IMR-90 (cell line): ENCODE data around the gene EVL. TPM values are rescaled to one million over a fixed set of nuclear protein-coding genes. Genes with fewer than 3 reads are reported as not detected.
A peak's percentile ranks its signal among the peaks of the same experiment; 100 is the strongest.

Experiments used
- ATAC-seq: fragments of 200-7000 bp; cut with Tn5 transposase; 2 replicates; pipeline ENCODE4 v1.9.1; 2020; ENCODE audit warnings: low read depth, mild to moderate bottlenecking, moderate library complexity
- BruUV-seq: library from RNA; stranded (reverse); fragments of 400-500 nt; replicated peaks from 2 replicates; lab custom pipeline; 2021; lab: Mats Ljungman, UMichigan
- CTCF ChIA-PET: fragments of 300-600 bp; formaldehyde crosslinking; extraction: SDS; loops from one replicate; lab custom pipeline; 2021; ENCODE audit warnings: antibody characterized with exemption; lab: Yijun Ruan, JAX
- POLR2A ChIA-PET: fragments of 300-600 bp; sonication (Branson Sonifier 250); formaldehyde crosslinking; loops from one replicate; lab custom pipeline; 2022; ENCODE audit warnings: antibody characterized with exemption; ENCODE audit not compliant: unreplicated experiment; lab: Charles Lee
- DNase-seq: peaks from one replicate; pipeline ENCODE4 v3.0.0; 2013
- H2AFZ ChIP-seq: replicated peaks from 2 replicates; pipeline ENCODE3; 2013; ENCODE audit warnings: low read length, mild to moderate bottlenecking; ENCODE audit not compliant: poor library complexity
- H2AK5ac ChIP-seq: 2 replicates; pipeline ENCODE4 v1.6.1; 2013; ENCODE audit warnings: low read depth, low read length, inconsistent platforms
- H2AK9ac ChIP-seq: replicated peaks from 2 replicates; pipeline ENCODE3; 2013; ENCODE audit warnings: mild to moderate bottlenecking, low read depth, low read length, moderate library complexity; ENCODE audit not compliant: poor library complexity
- H2BK120ac ChIP-seq: 2 replicates; pipeline ENCODE4 v1.6.1; 2013; ENCODE audit warnings: low read depth, low read length, inconsistent platforms
- H2BK15ac ChIP-seq: 3 replicates; pipeline ENCODE4 v1.6.1; 2013; ENCODE audit warnings: low read depth, low read length, inconsistent platforms
- H2BK20ac ChIP-seq: 2 replicates; pipeline ENCODE4 v1.6.1; 2013; ENCODE audit warnings: low read depth, mild to moderate bottlenecking, inconsistent platforms, low read length, moderate library complexity
- H2BK5ac ChIP-seq: 2 replicates; pipeline ENCODE4 v1.6.1; 2013; ENCODE audit warnings: mild to moderate bottlenecking, low read depth, low read length, inconsistent platforms; ENCODE audit not compliant: poor library complexity, severe bottlenecking
- H3K14ac ChIP-seq: replicated peaks from 2 replicates; pipeline ENCODE4 v1.6.1; 2013; ENCODE audit warnings: low read depth, low read length, inconsistent platforms
- H3K18ac ChIP-seq: 2 replicates; pipeline ENCODE4 v1.6.1; 2013; ENCODE audit warnings: low read depth, low read length, control low read depth
- H3K23ac ChIP-seq: 2 replicates; pipeline ENCODE4 v1.6.1; 2013; ENCODE audit warnings: low read depth, low read length, inconsistent platforms
- H3K27ac ChIP-seq: 2 replicates; pipeline ENCODE4 v1.5.1; 2013; ENCODE audit warnings: mild to moderate bottlenecking, control low read depth, low read length; ENCODE audit not compliant: insufficient read depth
- H3K27me3 ChIP-seq: 2 replicates; pipeline ENCODE4 v1.6.1; 2013; ENCODE audit warnings: low read length; ENCODE audit not compliant: control insufficient read depth, insufficient read depth
- H3K36me3 ChIP-seq: 2 replicates; pipeline ENCODE4 v1.6.1; 2013; ENCODE audit warnings: low read length, mixed read lengths; ENCODE audit not compliant: control insufficient read depth, insufficient read depth
- H3K4ac ChIP-seq: 2 replicates; pipeline ENCODE4 v1.6.1; 2013; ENCODE audit warnings: low read depth, low read length, inconsistent platforms
- H3K4me1 ChIP-seq: 2 replicates; pipeline ENCODE4 v1.6.1; 2013; ENCODE audit warnings: low read length, mixed read lengths; ENCODE audit not compliant: control insufficient read depth, insufficient read depth
- H3K4me2 ChIP-seq: 2 replicates; pipeline ENCODE4 v1.6.1; 2013; ENCODE audit warnings: low read depth, mild to moderate bottlenecking, control low read depth, low read length, moderate library complexity
- H3K4me3 ChIP-seq: 2 replicates; pipeline ENCODE4 v1.5.1; 2013; ENCODE audit warnings: low read depth, mild to moderate bottlenecking, control low read depth, low read length, moderate library complexity; ENCODE audit not compliant: insufficient read depth
- H3K56ac ChIP-seq: 2 replicates; pipeline ENCODE4 v1.6.1; 2013; ENCODE audit warnings: low read length, inconsistent platforms; ENCODE audit not compliant: insufficient read depth; ENCODE audit errors: extremely low read depth
- H3K79me1 ChIP-seq, 2 experiments: 2 replicates each; pipeline ENCODE4 v1.6.1; 2013; ENCODE audit warnings: low read length in 2 of 2, inconsistent platforms in 1 of 2, low read depth in 1 of 2
- H3K9ac ChIP-seq: 2 replicates; pipeline ENCODE4 v1.6.1; 2013; ENCODE audit warnings: low read depth, low read length, control low read depth
- H3K9me1 ChIP-seq: 2 replicates; pipeline ENCODE4 v1.6.1; 2013; ENCODE audit warnings: low read length, inconsistent platforms; ENCODE audit not compliant: insufficient read depth
- H3K9me3 ChIP-seq: 2 replicates; pipeline ENCODE4 v1.6.1; 2013; ENCODE audit warnings: low read length; ENCODE audit not compliant: control insufficient read depth, insufficient read depth
- H4K20me1 ChIP-seq: 2 replicates; pipeline ENCODE4 v1.6.1; 2013; ENCODE audit warnings: low read length, inconsistent platforms; ENCODE audit not compliant: insufficient read depth
- H4K5ac ChIP-seq: 2 replicates; pipeline ENCODE4 v1.6.1; 2013; ENCODE audit warnings: mild to moderate bottlenecking, low read depth, low read length, control low read depth
- H4K8ac ChIP-seq, 2 experiments: 2 replicates each; pipeline ENCODE4 v1.6.1; 2013; ENCODE audit warnings: low read depth in 2 of 2, low read length in 2 of 2, control low read depth in 1 of 2, inconsistent platforms in 1 of 2
- H4K91ac ChIP-seq: 2 replicates; pipeline ENCODE4 v1.6.1; 2013; ENCODE audit warnings: low read depth, low read length, inconsistent platforms; ENCODE audit not compliant: insufficient read depth
- CEBPB ChIP-seq: IDR thresholded peaks from 2 replicates; pipeline ENCODE4 v1.6.1; 2012; ENCODE audit warnings: low read depth, low read length, improper control_type of control experiment
- CHD1 ChIP-seq: IDR thresholded peaks from 2 replicates; pipeline ENCODE4 v1.6.1; 2012; ENCODE audit warnings: low read depth, low read length, improper control_type of control experiment
- FOS ChIP-seq: fragments of 150-350 bp; IDR thresholded peaks from 2 replicates; pipeline ENCODE4 v1.6.1; 2016; ENCODE audit warnings: low read depth, low read length
- MAZ ChIP-seq: IDR thresholded peaks from 2 replicates; pipeline ENCODE4 v1.6.1; 2012; ENCODE audit warnings: low read depth, mild to moderate bottlenecking, low read length, improper control_type of control experiment, moderate library complexity, borderline replicate concordance
- MXI1 ChIP-seq: IDR thresholded peaks from 2 replicates; pipeline ENCODE4 v1.6.1; 2012; ENCODE audit warnings: low read depth, mild to moderate bottlenecking, low read length, moderate library complexity, borderline replicate concordance
- RFX5 ChIP-seq: IDR thresholded peaks from 2 replicates; pipeline ENCODE4 v1.8.0; 2012; ENCODE audit warnings: low read depth, mild to moderate bottlenecking, low read length, moderate library complexity
- SMC3 ChIP-seq: fragments of 150-350 bp; IDR thresholded peaks from 2 replicates; pipeline ENCODE4 v1.6.1; 2016; ENCODE audit warnings: low read depth, mild to moderate bottlenecking, antibody characterized with exemption, low read length, moderate library complexity
- WGBS, 2 experiments: methylation state at CpG; one replicate each; pipeline versions ENCODE4 v1.1.5 to v1.1.7; 2013; ENCODE audit warnings: missing lambda C conversion rate in 2 of 2; ENCODE audit not compliant: insufficient read length in 1 of 2; ENCODE audit errors: extremely low coverage in 2 of 2; 5-methylcytosine and 5-hydroxymethylcytosine counted together
- dilution Hi-C: fragments of 300-500 bp; cut with HindIII; formaldehyde crosslinking; loops from one replicate; pipeline ENCODE4 v1.14.3; 2018; ENCODE audit warnings: low sequenced_read_pairs; ENCODE audit not compliant: unreplicated experiment
- in situ Hi-C: fragments of 300-500 bp; cut with MboI; formaldehyde crosslinking; loops from 3 replicates; pipeline ENCODE4 v1.14.3; 2019; ENCODE audit warnings: low sequenced_read_pairs, inconsistent platforms, mixed read lengths
- intact Hi-C: fragments of 100-400 bp; cut with micrococcal nuclease; formaldehyde crosslinking; loops from 2 replicates; pipeline ENCODE4 v1.10.0; 2022
- polyA plus RNA-seq, 3 experiments: library from polyadenylated mRNA; depleted of rRNA; stranded (reverse); fragments of >200 nt; gene quantifications; 2 replicates each; pipeline ENCODE4 v1.2.3, GENCODE V29; 2012; ENCODE audit warnings: low replicate concordance in 1 of 3
- total RNA-seq: library from RNA; depleted of rRNA; stranded (reverse); fragments of >200 nt; gene quantifications from 2 replicates; pipeline ENCODE4 v1.2.3, GENCODE V29; 2012
- TF ChIP-seq, protein P1 (sequence below): fragments of 150-350 bp; IDR thresholded peaks from 2 replicates; pipeline ENCODE4 v1.6.1; 2016; ENCODE audit warnings: low read depth, mild to moderate bottlenecking, low read length, moderate library complexity, borderline replicate concordance
- TF ChIP-seq, protein P2 (sequence below): conservative IDR thresholded peaks from 2 replicates; pipeline ENCODE4 v1.5.1; 2012; ENCODE audit warnings: mild to moderate bottlenecking, low read depth, low read length, improper control_type of control experiment

EVL gene
- total and polyA plus RNA-seq, 2 of the 4 experiments (the other 2 are of a cell fraction), result 7.2 to 36.5 TPM

DNA sequence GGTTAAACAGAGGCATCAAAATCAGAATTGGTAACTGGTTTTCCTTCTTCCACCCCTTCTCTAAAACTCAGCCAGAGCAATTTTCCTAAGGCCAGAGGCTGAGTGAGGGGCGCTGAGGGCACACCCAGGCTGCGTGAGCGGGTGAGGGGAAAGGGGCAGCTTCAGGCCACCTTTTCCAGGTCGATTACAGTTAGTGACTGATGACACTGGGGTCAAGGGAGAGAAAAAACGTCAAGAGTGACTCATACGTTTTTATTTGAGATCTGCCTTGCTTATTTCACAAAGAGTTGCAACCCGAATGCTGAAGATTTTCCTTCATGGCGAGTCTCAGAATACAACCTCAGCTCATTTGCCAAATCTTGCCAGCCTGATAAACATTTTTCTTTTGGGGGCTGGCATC lies 46.7 kb upstream of the EVL start:
- Histone ChIP-seq H3K9me1 (peaks cover 17% of the 10 kb centered on the region), H2BK120ac (peak overlapping the region; percentile 48), H3K4me3 (no peak overlapping the region), H4K91ac (peak overlapping the region; percentile 59; the same call in 1 of the 2 replicates), H3K36me3 (no peaks in the 10 kb centered on the region), H3K27me3 (no peaks in the 10 kb centered on the region), H3K4me1 (peaks cover 31% of the 10 kb centered on the region), H3K9ac (no peak overlapping the region), H3K9me3 (no peaks in the 10 kb centered on the region), H3K56ac (no peak overlapping the region), H4K20me1 (no peaks in the 10 kb centered on the region), H4K5ac (peak overlapping the region; percentile 31), H2AK5ac (peak overlapping the region; percentile 48; the same call in 1 of the 2 replicates), H3K14ac (no peak overlapping the region; the same call in 1 of the 2 replicates), H3K18ac (peak overlapping the region; percentile 47), H3K4me2 (peak overlapping the region; percentile 25), H4K8ac (peak overlapping the region; percentile 16 to 28; a peak in 3 of 4 replicates), H3K27ac (peak overlapping the region; percentile 15; the same call in 1 of the 2 replicates), H2AK9ac (no peak overlapping the region), H2AFZ (no peak overlapping the region), H3K23ac (no peak overlapping the region; the same call in 1 of the 2 replicates), H3K79me1 (peaks cover 28 to 57% of the 10 kb centered on the region in 2 experiments), H2BK20ac (peak overlapping the region; percentile 69), H3K4ac (peak overlapping the region; percentile 17; the same call in 1 of the 2 replicates), H2BK5ac (peak overlapping the region; percentile 27), H2BK15ac (peak overlapping the region; percentile 38; the same call in 2 of the 3 replicates)
- TF ChIP-seq RFX5 (peak; percentile 64; the same call in 1 of the 2 replicates), SMC3 (no peak), CHD1 (no peak), MAZ (no peak), CEBPB (peak; percentile 53; the same call in 1 of the 2 replicates), MXI1 (no peak), FOS (peak; percentile 63; the same call in 1 of the 2 replicates)
- TF ChIP-seq, protein P1, sequence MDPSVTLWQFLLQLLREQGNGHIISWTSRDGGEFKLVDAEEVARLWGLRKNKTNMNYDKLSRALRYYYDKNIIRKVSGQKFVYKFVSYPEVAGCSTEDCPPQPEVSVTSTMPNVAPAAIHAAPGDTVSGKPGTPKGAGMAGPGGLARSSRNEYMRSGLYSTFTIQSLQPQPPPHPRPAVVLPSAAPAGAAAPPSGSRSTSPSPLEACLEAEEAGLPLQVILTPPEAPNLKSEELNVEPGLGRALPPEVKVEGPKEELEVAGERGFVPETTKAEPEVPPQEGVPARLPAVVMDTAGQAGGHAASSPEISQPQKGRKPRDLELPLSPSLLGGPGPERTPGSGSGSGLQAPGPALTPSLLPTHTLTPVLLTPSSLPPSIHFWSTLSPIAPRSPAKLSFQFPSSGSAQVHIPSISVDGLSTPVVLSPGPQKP, result no peak
- TF ChIP-seq, protein P2, sequence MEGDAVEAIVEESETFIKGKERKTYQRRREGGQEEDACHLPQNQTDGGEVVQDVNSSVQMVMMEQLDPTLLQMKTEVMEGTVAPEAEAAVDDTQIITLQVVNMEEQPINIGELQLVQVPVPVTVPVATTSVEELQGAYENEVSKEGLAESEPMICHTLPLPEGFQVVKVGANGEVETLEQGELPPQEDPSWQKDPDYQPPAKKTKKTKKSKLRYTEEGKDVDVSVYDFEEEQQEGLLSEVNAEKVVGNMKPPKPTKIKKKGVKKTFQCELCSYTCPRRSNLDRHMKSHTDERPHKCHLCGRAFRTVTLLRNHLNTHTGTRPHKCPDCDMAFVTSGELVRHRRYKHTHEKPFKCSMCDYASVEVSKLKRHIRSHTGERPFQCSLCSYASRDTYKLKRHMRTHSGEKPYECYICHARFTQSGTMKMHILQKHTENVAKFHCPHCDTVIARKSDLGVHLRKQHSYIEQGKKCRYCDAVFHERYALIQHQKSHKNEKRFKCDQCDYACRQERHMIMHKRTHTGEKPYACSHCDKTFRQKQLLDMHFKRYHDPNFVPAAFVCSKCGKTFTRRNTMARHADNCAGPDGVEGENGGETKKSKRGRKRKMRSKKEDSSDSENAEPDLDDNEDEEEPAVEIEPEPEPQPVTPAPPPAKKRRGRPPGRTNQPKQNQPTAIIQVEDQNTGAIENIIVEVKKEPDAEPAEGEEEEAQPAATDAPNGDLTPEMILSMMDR, result no peak
- peak; percentile 62 for DNase-seq
- dilution Hi-C loops (no loop called here), in situ Hi-C loops (no loop called here), intact Hi-C loops (no loop called here)
- POLR2A ChIA-PET, result no interaction called here
- CTCF ChIA-PET, result interaction anchor here (1.0 to 1.2 kb wide), 2 partner anchors 22 to 35 kb away, joined by 3 read pairs; no protein-coding TSS in a partner anchor
- BruUV-seq, result no TSS peak
- WGBS, 2 experiments, result 6% methylated on average over 3 of the region's 8 CpGs; no CpG with 5 or more reads in 1 of the 2 experiments
- no peak for ATAC-seq
